ENCODE data around the gene MINAR2.
A peak's percentile ranks its signal among the peaks of the same experiment; 100 is the strongest.

The MINAR2 gene

GRCh38 chr5:129771058-129771838, 23.4 kb downstream of the MINAR2 start:
- peak; percentile 6 for DNase-seq (ENCODE audit: low read depth)

- no peak for DNase-seq (ENCODE audit: low read depth)
These were observed 25.5 kb downstream of the MINAR2 start for GRCh38 chr5:129773376-129773775.

- no peak for DNase-seq (ENCODE audit: low read depth)
These were observed 33.7 kb downstream of the MINAR2 start for GRCh38 chr5:129781594-129781993.

GRCh38 chr5:129803403-129803802, 55.5 kb downstream of the MINAR2 start:
- DNase-seq (ENCODE audit: low read depth), result no peak

- DNase-seq (ENCODE audit: low read depth), result no peak
These were observed 56.8 kb downstream of the MINAR2 start for GRCh38 chr5:129804705-129805104.

- no peak for DNase-seq (ENCODE audit: low read depth)
These were observed 59.4 kb downstream of the MINAR2 start for GRCh38 chr5:129807162-129807814.
